Upper lobe of right lung (tissue), 1 donor: ENCODE measurements around the gene SLC22A4. TPM values are rescaled to one million over a fixed set of nuclear protein-coding genes. Genes with fewer than 3 reads are reported as not detected.

ENCODE experiments used
- ATAC-seq: fragments of 200-7000 bp; cut with Tn5 transposase; one replicate; pipeline ENCODE4 v1.9.1; 2020; ENCODE audit warnings: mild to moderate bottlenecking, moderate library complexity
- DNase-seq: peaks from one replicate; pipeline ENCODE4 v3.0.0-alpha.2; 2020
- H3K27ac ChIP-seq: fragments of 200-600 bp; one replicate; pipeline ENCODE4 v1.8.0; 2022
- H3K27me3 ChIP-seq: fragments of 200-600 bp; one replicate; pipeline ENCODE4 v1.8.0; 2022; ENCODE audit warnings: mild to moderate bottlenecking
- H3K36me3 ChIP-seq: fragments of 200-600 bp; one replicate; pipeline ENCODE4 v1.8.0; 2022
- H3K4me1 ChIP-seq: fragments of 200-600 bp; one replicate; pipeline ENCODE4 v1.8.0; 2022
- H3K4me3 ChIP-seq: fragments of 200-600 bp; one replicate; pipeline ENCODE4 v1.8.0; 2022; ENCODE audit warnings: mild to moderate bottlenecking
- H3K9me3 ChIP-seq: fragments of 200-600 bp; one replicate; pipeline ENCODE4 v1.8.0; 2022
- intact Hi-C: fragments of 100-400 bp; cut with DNase I; formaldehyde crosslinking; loops from one replicate; pipeline ENCODE4 v1.11.0; 2022
- total RNA-seq: library from RNA; stranded (reverse); fragmentation: NEBNext Ultra II Directional; extraction: Animal tissue kit (Norgen Biotek cat#: 25700); gene quantifications from one replicate; pipeline ENCODE4 v1.2.1, GENCODE V29; 2021
- TF ChIP-seq, protein P1 (sequence below): fragments of 200-600 bp; IDR thresholded peaks from one replicate; pipeline ENCODE4 v1.8.0; 2022; ENCODE audit warnings: antibody characterized with exemption
- donor health status: DM: no; HTN: yes; CAD: no; lungs with severe emphysema.

The SLC22A4 gene
- total RNA-seq, 1 donor from 2014 or later, result 1.8 TPM

DNA sequence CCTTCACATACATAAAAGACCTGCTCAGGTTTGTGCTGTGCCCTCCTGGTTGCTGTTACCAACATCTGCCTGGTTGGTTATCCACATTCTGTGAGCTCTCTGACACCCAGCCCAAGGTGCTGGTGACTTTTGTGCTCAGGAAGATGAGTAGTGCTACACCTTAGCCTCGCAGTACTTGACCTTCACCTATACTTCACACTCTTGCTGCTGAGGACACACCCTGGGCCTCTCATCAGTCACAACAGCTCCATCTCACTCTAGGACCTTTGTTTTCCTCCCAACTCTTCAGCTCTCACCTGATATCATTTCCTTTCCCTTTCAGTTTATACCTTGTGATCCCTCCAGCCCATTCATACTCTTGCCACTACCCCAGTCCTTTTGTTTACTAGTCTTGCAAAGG lies 64.6 kb downstream of the SLC22A4 start:
- peaks cover 5% of the 10 kb centered on the region for H3K4me1 ChIP-seq
- TF ChIP-seq, protein P1, sequence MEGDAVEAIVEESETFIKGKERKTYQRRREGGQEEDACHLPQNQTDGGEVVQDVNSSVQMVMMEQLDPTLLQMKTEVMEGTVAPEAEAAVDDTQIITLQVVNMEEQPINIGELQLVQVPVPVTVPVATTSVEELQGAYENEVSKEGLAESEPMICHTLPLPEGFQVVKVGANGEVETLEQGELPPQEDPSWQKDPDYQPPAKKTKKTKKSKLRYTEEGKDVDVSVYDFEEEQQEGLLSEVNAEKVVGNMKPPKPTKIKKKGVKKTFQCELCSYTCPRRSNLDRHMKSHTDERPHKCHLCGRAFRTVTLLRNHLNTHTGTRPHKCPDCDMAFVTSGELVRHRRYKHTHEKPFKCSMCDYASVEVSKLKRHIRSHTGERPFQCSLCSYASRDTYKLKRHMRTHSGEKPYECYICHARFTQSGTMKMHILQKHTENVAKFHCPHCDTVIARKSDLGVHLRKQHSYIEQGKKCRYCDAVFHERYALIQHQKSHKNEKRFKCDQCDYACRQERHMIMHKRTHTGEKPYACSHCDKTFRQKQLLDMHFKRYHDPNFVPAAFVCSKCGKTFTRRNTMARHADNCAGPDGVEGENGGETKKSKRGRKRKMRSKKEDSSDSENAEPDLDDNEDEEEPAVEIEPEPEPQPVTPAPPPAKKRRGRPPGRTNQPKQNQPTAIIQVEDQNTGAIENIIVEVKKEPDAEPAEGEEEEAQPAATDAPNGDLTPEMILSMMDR, result no peak
- no peak overlapping the region for H3K27ac ChIP-seq
- H3K36me3 ChIP-seq, result no peaks in the 10 kb centered on the region
- DNase-seq, result no peak
- ATAC-seq, result no peak
- no peaks in the 10 kb centered on the region for H3K27me3 ChIP-seq
- intact Hi-C loops, result no loop called here
- no peaks in the 10 kb centered on the region for H3K9me3 ChIP-seq
- no peak overlapping the region for H3K4me3 ChIP-seq

DNA sequence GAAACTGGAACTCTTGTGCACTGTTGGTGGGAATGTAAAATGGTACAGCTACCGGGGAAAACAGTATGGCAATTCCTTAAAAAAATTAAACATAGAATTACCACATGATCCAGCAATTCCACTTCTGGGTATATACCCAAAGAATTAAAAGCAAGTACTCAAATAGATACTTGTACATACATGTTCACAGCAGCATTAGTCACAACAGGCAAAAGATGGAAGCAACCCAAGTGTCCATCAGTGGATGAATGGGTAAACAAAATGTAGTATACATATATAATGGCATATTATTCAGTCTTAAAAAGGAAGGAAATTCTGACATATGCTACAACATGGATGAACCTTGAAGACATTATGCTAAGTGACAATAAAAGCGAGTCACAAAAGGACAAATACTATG lies 67.9 kb downstream of the SLC22A4 start:
- no peaks in the 10 kb centered on the region for H3K27me3 ChIP-seq
- H3K4me3 ChIP-seq, result no peak overlapping the region
- DNase-seq, result no peak
- no peaks in the 10 kb centered on the region for H3K36me3 ChIP-seq
- H3K9me3 ChIP-seq, result no peaks in the 10 kb centered on the region
- no peaks in the 10 kb centered on the region for H3K4me1 ChIP-seq
- H3K27ac ChIP-seq, result no peak overlapping the region
- ATAC-seq, result no peak
- intact Hi-C loops, result no loop called here
- TF ChIP-seq, protein P1, result no peak

DNA sequence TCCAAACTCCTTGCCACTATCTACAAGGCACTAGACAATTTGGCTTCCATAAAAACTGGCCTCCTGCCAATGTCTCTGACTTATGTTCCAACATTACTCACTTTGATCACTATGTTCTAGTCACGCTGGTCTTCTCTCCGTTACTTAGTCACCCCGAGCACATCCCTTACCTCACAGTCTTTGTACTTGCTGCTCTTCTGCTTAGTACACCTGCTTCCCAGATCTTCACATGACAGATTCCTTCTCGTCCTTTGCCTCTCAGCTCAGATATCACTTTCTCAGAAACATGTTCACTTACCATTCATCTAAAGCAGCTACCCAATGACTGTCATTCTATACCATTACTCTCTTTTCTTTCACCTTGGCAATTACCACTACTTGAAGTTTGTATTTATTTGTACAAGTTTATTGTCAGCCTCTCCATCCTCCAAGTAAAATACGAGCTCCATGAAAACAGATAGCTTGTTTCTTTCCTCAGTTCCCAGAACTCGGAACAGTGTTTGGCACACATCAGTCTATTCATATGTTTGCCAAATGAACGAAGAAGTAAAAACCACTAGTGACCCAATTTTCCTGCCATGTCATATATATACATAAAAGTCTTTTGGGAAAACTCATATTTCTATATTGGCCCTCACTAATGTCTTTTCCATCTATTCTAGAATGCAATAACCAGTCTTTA lies 69.4 kb downstream of the SLC22A4 start:
- Histone ChIP-seq H3K4me3 (no peak overlapping the region), H3K27me3 (no peaks in the 10 kb centered on the region), H3K9me3 (no peaks in the 10 kb centered on the region), H3K27ac (no peak overlapping the region), H3K36me3 (no peaks in the 10 kb centered on the region), H3K4me1 (no peaks in the 10 kb centered on the region)
- intact Hi-C loops, result no loop called here
- ATAC-seq (no peak), DNase-seq (no peak)
- TF ChIP-seq, protein P1, result no peak

DNA sequence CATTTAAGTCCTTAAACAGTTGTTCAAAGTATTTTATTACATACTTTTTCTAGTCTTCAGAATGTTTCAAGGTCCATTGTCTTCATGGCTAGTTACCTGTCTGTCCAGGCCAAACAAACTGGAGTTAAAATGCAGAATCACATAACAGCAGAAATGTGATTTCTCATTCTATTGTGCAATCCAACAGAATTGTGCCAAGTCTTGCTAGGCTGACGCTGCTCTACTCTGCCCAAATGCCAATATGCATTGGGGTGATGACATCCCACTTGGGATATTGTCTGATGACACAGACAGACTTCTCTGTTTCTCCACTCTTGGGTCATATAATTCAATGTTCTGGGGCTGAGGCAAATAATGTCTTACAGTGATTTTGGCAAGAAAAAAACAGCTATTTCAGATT lies 70.1 kb downstream of the SLC22A4 start:
- ATAC-seq (peak; percentile 77), DNase-seq (no peak)
- Histone ChIP-seq H3K9me3 (no peaks in the 10 kb centered on the region), H3K27me3 (no peaks in the 10 kb centered on the region), H3K27ac (no peak overlapping the region), H3K36me3 (no peaks in the 10 kb centered on the region), H3K4me3 (no peak overlapping the region), H3K4me1 (no peaks in the 10 kb centered on the region)
- intact Hi-C loops, result no loop called here
- TF ChIP-seq, protein P1, result no peak

DNA sequence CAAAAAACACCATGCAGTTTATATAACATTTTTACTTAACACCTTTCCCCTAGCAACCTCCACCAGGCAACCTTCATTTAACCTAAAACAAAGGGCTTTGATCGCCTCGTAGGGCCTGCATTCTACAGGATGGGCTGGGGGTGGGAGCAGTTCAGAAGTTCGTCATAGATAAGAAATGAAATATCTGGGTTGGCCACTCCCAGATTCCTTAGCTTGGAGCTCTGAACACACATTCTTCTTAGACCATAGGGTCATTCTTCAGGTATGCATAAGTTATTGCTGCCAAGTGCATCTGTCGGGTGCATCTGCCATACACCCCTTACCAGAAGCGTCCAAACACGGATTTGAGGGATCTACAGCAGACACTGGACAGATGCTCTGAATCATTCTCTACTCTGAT lies 71.0 kb downstream of the SLC22A4 start:
- Histone ChIP-seq H3K9me3 (no peaks in the 10 kb centered on the region), H3K27ac (no peak overlapping the region), H3K27me3 (no peaks in the 10 kb centered on the region), H3K4me1 (peaks cover 1% of the 10 kb centered on the region), H3K36me3 (no peaks in the 10 kb centered on the region), H3K4me3 (no peak overlapping the region)
- ATAC-seq, result no peak
- peak; percentile 17 for DNase-seq
- intact Hi-C loops, result no loop called here
- TF ChIP-seq, protein P1, result no peak

DNA sequence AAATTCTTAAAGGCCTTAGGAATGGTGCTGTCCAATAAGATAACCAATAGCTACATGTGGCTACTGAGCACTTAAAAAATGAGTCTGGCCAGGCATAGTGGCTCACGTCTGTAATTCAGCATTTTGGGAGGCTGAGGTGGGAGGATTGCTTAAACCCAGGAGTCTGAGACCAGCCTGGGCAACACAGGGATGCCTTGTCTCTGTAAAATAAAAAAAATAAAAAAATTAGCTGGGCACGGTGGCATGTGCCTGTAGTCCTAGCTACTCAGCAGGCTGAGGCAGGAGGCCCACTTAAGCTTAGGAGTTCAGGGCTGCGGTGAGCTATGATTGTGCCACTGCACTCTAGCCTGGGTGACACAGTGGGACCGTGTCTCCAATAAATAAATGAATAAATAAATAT lies 74.0 kb downstream of the SLC22A4 start:
- Histone ChIP-seq H3K27me3 (no peaks in the 10 kb centered on the region), H3K27ac (no peak overlapping the region), H3K36me3 (no peaks in the 10 kb centered on the region), H3K4me3 (peak overlapping the region; percentile 75), H3K4me1 (peaks cover 21% of the 10 kb centered on the region), H3K9me3 (no peaks in the 10 kb centered on the region)
- TF ChIP-seq, protein P1, result no peak
- intact Hi-C loops, result no loop called here
- peak; percentile 32 for DNase-seq
- ATAC-seq, result no peak
